Thyroid gland (tissue), 4 donors: ENCODE results near the gene SUOX. TPM values are rescaled to one million over a fixed set of nuclear protein-coding genes. Genes with fewer than 3 reads are reported as not detected.
"Not testable (repeated sequence)": the region's sequence is repeated elsewhere in the genome, so short reads cannot be mapped to it uniquely, and the experiment has no call there.

Experiments
- DNase-seq, 2 donors: peaks; one replicate each; pipeline ENCODE4 v3.0.0-alpha.2; 2019
- H3K27ac ChIP-seq, 3 donors: fragments of 200-600 bp; sonication (generic); 1 replicate in 2 of 3; 2 replicates in 1 of 3; pipeline ENCODE4 v1.5.1; 2016 to 2019; ENCODE audit warnings: mild to moderate bottlenecking in 1 of 3, moderate library complexity in 1 of 3
- H3K27me3 ChIP-seq: fragments of 200-600 bp; sonication (generic); one replicate; pipeline ENCODE4 v1.5.1; 2019
- H3K36me3 ChIP-seq, 2 donors: fragments of 200-600 bp; sonication (generic); one replicate each; pipeline ENCODE4 v1.5.1; 2016 to 2019
- H3K4me1 ChIP-seq, 2 donors: fragments of 200-600 bp; sonication (generic); one replicate each; pipeline ENCODE4 v1.5.1; 2017 to 2019
- H3K4me3 ChIP-seq, 3 donors: fragments of 200-600 bp; sonication (generic); replicated peaks in 1 of 3; 1 replicate in 2 of 3; 2 replicates in 1 of 3; pipeline ENCODE4 v1.5.1; 2016; ENCODE audit warnings: mild to moderate bottlenecking in 1 of 3
- H3K9me3 ChIP-seq: fragments of 200-600 bp; sonication (generic); one replicate; pipeline ENCODE4 v1.5.1; 2017
- POLR2A ChIP-seq, 2 donors: fragments of 450-650 bp; IDR thresholded peaks; one replicate each; pipeline ENCODE4 v1.6.1; 2017; ENCODE audit warnings: antibody characterized with exemption in 2 of 2, mild to moderate bottlenecking in 2 of 2, moderate library complexity in 1 of 2
- WGBS, 2 donors: methylation state at CpG; one replicate each; pipeline ENCODE4 v1.1.5; 2017; 5-methylcytosine and 5-hydroxymethylcytosine counted together
- intact Hi-C: fragments of 100-400 bp; cut with DNase I; formaldehyde crosslinking; loops from one replicate; pipeline ENCODE4 v1.15.1; 2023
- total RNA-seq, 4 donors: library from RNA; depleted of rRNA; stranded (reverse); fragments of >200 nt; gene quantifications; one replicate each; pipeline ENCODE4 v1.2.3, GENCODE V29; 2016
- TF ChIP-seq, protein P1 (sequence below), 6 experiments: fragments of 200-600 bp in 3 of 6; fragments of 450-650 bp in 3 of 6; sonication (generic) in 3 of 6; IDR thresholded peaks; one replicate each; pipeline ENCODE4 v1.5.1; 2016 to 2019; ENCODE audit warnings: antibody characterized with exemption in 6 of 6, mild to moderate bottlenecking in 2 of 6, inconsistent platforms in 1 of 6, moderate library complexity in 1 of 6

Gene SUOX
- total RNA-seq, 4 donors from 2014 or later = 18.7 to 36.8 (median 36.2) TPM

DNA sequence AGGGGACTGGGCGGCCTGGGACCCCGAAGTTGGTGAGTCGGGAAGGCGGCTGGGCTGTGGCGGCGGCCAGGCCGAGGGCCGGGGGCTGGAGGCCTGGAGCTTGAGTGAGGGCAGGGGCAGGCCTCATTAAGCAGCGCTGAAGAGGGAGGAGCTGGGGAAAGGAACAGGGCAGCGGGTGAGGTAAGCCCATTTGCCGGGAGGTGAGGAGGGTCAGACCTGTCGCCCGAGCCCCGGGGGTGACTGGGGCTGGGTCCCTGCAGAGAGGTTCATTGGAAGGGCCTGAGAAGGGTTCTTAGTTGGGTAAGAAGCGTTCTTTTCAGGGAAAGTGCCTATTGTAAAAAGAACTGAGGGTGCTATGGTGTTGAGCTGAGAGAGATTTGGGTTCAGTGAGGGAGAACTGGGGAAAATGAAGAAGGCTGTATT is 22.8 kb upstream of the SUOX start:
- intact Hi-C loops = no loop called here
- peak; percentile 63 to 66 for DNase-seq
- peak overlapping the region; percentile 86 to 100 (median 100) for H3K4me3 ChIP-seq
- TF ChIP-seq, protein P1, sequence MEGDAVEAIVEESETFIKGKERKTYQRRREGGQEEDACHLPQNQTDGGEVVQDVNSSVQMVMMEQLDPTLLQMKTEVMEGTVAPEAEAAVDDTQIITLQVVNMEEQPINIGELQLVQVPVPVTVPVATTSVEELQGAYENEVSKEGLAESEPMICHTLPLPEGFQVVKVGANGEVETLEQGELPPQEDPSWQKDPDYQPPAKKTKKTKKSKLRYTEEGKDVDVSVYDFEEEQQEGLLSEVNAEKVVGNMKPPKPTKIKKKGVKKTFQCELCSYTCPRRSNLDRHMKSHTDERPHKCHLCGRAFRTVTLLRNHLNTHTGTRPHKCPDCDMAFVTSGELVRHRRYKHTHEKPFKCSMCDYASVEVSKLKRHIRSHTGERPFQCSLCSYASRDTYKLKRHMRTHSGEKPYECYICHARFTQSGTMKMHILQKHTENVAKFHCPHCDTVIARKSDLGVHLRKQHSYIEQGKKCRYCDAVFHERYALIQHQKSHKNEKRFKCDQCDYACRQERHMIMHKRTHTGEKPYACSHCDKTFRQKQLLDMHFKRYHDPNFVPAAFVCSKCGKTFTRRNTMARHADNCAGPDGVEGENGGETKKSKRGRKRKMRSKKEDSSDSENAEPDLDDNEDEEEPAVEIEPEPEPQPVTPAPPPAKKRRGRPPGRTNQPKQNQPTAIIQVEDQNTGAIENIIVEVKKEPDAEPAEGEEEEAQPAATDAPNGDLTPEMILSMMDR (IDR thresholded peaks at IDR 0.05) = no peak
- TF ChIP-seq POLR2A (IDR thresholded peaks at IDR 0.05) = no peak
- H3K36me3 ChIP-seq = no peaks in the 10 kb centered on the region
- peak overlapping the region; percentile 82 to 96 (median 90) for H3K27ac ChIP-seq
- peaks cover 12 to 20% of the 10 kb centered on the region in 2 donors for H3K4me1 ChIP-seq
- WGBS, 2 donors = 1% methylated on average over 15 of the region's 15 CpGs
- no peaks in the 10 kb centered on the region for H3K27me3 ChIP-seq
- no peaks in the 10 kb centered on the region for H3K9me3 ChIP-seq

DNA sequence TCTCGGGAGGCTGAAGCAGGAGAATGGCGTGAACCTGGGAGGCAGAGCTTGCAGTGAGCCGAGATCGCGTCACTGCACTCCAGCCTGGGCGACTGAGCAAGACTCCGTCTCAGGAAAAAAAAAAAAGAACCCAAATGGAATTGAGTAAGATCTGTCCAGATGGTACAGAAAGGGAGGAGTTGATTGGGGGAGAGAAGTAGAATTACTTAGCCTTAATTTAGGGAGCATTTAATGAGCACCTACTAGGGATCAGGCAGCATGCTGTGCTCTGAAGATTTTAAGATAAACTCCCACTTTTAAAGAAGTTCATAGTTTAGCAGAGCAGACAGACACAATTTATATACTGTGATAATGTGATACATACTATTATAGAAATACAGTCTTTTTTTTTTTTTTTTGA is 18.7 kb upstream of the SUOX start:
- no peak for DNase-seq
- WGBS, 2 donors = 98% methylated on average over 7 of the region's 7 CpGs
- intact Hi-C loops = no loop called here
- peaks cover 0 to 14% of the 10 kb centered on the region in 2 donors for H3K36me3 ChIP-seq
- peaks cover 7 to 15% of the 10 kb centered on the region in 2 donors for H3K4me1 ChIP-seq
- TF ChIP-seq POLR2A (IDR thresholded peaks at IDR 0.05) = no peak
- H3K27me3 ChIP-seq = no peaks in the 10 kb centered on the region
- H3K27ac ChIP-seq = no peak overlapping the region
- H3K9me3 ChIP-seq = no peaks in the 10 kb centered on the region
- H3K4me3 ChIP-seq = no peak overlapping the region

DNA sequence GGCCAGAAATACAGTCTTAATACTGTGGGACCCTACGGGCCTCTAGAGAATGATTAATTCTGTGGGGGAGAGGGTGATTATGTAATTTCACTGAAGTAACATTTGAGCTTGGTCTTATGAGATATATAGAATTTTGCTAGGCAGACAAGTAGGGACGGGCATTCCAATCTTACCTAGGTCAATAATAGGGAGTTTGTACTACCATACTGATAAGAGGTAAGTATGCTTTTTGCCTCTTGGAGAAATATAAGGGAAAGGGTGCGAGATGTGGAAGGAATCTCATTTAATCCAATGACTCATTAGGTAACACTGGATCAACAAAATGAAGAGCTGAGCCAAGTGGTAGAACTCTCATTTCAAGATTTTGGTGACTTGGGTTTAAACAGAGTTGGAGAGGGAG is 18.0 kb upstream of the SUOX start:
- no peaks in the 10 kb centered on the region for H3K9me3 ChIP-seq
- H3K27ac ChIP-seq = no peak overlapping the region
- H3K4me1 ChIP-seq = peaks cover 7 to 15% of the 10 kb centered on the region in 2 donors
- H3K27me3 ChIP-seq = no peaks in the 10 kb centered on the region
- intact Hi-C loops = no loop called here
- WGBS, 2 donors = 97 to 98% methylated on average over 3 of the region's 3 CpGs
- no peak overlapping the region for H3K4me3 ChIP-seq
- no peak for TF ChIP-seq POLR2A (IDR thresholded peaks at IDR 0.05)
- TF ChIP-seq, protein P1 (IDR thresholded peaks at IDR 0.05) = no peak
- peaks cover 3 to 14% of the 10 kb centered on the region in 2 donors for H3K36me3 ChIP-seq
- DNase-seq = no peak

DNA sequence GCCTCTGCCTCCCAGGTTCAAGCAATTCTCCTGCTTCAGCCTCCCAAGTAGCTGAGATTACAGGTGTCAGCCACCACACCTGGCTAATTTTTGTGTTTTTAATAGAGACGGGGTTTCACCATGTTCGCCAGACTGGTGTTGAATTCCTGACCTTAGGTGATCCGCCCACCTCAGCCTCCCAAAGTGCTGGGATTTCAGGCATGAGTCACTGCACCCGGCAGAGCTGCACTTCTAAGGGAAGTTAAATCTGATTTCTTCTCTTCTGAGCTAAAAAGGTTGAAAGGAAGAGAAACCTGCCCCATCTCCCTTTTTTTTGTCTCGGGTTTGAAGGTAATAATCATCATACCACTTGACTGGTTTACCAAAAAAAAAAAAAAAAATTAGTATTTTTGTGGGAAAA is 15.2 kb upstream of the SUOX start:
- H3K27ac ChIP-seq, intact Hi-C loops, H3K9me3 ChIP-seq, H3K4me3 ChIP-seq, H3K4me1 ChIP-seq, H3K27me3 ChIP-seq, DNase-seq: not testable (repeated sequence)
- WGBS, 2 donors = 86 to 89% methylated on average over 5 of the region's 5 CpGs
- H3K36me3 ChIP-seq = peaks cover 16 to 27% of the 10 kb centered on the region in 2 donors

DNA sequence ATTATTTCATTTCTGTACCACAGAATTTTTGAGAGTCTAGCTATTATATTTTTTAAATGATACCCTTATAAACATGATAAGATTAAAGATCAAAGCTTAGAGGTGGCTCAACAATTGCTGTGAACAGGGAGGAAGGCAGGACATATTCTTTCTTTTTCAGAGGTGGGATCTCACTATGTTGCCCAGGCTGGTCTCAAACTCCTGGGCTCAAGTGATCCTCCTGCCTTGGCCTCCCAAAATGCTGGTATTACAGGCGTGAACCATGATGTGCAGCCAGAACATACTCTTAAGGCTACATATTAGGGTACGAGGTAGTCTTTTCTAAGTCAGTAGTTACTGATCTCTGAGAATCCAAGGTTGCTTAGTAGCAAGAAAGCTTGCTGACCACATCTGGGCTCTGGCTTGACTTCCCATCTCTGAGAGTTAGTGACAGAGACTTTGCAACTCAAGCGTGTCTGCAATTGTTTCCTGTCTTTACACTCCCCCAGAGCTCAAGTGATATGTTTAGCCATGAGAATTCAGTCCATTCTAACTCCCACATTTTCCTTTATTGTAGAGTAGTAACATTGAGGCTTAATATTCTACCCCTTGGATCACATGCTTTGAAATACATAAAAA is 14.6 kb upstream of the SUOX start:
- Histone ChIP-seq H3K4me1 (no peaks in the 10 kb centered on the region), H3K36me3 (peaks cover 21 to 32% of the 10 kb centered on the region in 2 donors), H3K9me3 (no peaks in the 10 kb centered on the region), H3K27ac (no peak overlapping the region), H3K4me3 (no peak overlapping the region), H3K27me3 (no peaks in the 10 kb centered on the region)
- intact Hi-C loops = no loop called here
- no peak for DNase-seq
- 70 to 79% methylated on average over 3 of the region's 3 CpGs for WGBS, 2 donors
- TF ChIP-seq POLR2A (IDR thresholded peaks at IDR 0.05) = no peak
- TF ChIP-seq, protein P1 (IDR thresholded peaks at IDR 0.05) = no peak

DNA sequence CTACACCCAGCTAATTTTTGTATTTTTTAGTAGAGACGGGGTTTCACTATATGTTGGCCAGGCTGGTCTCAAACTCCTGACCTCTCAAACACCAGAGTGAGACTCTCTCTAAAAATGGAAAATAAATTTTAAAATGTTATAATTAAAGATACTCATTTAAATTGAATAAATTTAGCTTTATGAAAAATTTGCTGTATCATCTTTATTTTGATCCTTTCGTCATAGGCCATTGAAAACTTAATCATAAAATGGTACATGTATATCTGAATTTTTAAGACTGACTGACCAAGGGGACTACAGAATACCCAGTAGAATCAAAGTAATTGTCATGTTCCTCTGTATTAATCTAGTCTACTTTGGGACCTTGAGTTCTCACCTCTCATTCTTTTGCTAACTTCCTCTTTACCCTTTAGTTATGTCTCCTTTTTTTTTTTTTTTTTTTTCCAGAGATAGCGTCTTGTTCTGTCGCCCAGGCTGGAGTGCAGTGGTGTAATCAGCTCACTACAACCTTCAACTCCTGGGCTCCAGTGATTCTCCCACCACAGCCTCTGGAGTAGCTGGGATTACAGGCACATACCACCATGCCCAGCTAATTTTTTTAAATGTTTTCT is 13.7 kb upstream of the SUOX start:
- DNase-seq = no peak
- 80 to 95% methylated on average over 4 of the region's 4 CpGs for whole genome bisulfite sequencing, 2 donors
- Histone ChIP-seq H3K9me3 (no peaks in the 10 kb centered on the region), H3K4me1 (no peaks in the 10 kb centered on the region), H3K36me3 (peaks cover 28 to 40% of the 10 kb centered on the region in 2 donors), H3K27me3 (no peaks in the 10 kb centered on the region), H3K27ac (no peak overlapping the region), H3K4me3 (no peak overlapping the region)
- TF ChIP-seq, protein P1 (IDR thresholded peaks at IDR 0.05) = no peak
- no peak for TF ChIP-seq POLR2A (IDR thresholded peaks at IDR 0.05)
- intact Hi-C loops = no loop called here
